Keratinocyte (primary cell): ENCODE measurements around the gene TMCC1. TPM values are rescaled to one million over a fixed set of nuclear protein-coding genes. Genes with fewer than 3 reads are reported as not detected.

ENCODE experiments used
- DNase-seq: peaks from one replicate; pipeline ENCODE4 v3.0.0-alpha.2; 2011; ENCODE audit warnings: low read depth, missing footprints, low spot score
- FAIRE-seq: peaks from 2 replicates; lab custom pipeline; 2011; peaks lifted over from hg19 to GRCh38; lab: Jason Lieb, UNC
- H2AFZ ChIP-seq: 2 replicates; pipeline ENCODE4 v1.6.0; 2012; ENCODE audit warnings: low read length, control low read depth, inconsistent platforms; ENCODE audit not compliant: control insufficient read depth
- H3K27ac ChIP-seq: 2 replicates; pipeline ENCODE4 v1.5.1; 2011; ENCODE audit warnings: low read length; ENCODE audit not compliant: control insufficient read depth, insufficient read depth
- H3K27me3 ChIP-seq: 3 replicates; pipeline ENCODE4 v1.6.0; 2011; ENCODE audit warnings: low read length; ENCODE audit not compliant: control insufficient read depth, insufficient read depth; ENCODE audit errors: extremely low read depth
- H3K36me3 ChIP-seq, 2 experiments: 2 replicates in 1 of 2; 3 replicates in 1 of 2; pipeline ENCODE4 v1.5.1; 2011; ENCODE audit warnings: low read length in 2 of 2, mild to moderate bottlenecking in 1 of 2; ENCODE audit not compliant: control insufficient read depth in 2 of 2, insufficient read depth in 2 of 2; ENCODE audit errors: extremely low read depth in 1 of 2
- H3K4me1 ChIP-seq: 3 replicates; pipeline ENCODE4 v1.5.1; 2011; ENCODE audit warnings: low read length; ENCODE audit not compliant: control insufficient read depth, insufficient read depth; ENCODE audit errors: extremely low read depth
- H3K4me2 ChIP-seq: 3 replicates; pipeline ENCODE4 v1.6.0; 2011; ENCODE audit warnings: low read depth, low read length; ENCODE audit not compliant: control insufficient read depth, insufficient read depth; ENCODE audit errors: extremely low read depth
- H3K4me3 ChIP-seq, 3 experiments: fragments of 200-600 bp in 1 of 3; sonication (generic) in 1 of 3; 2 replicates in 2 of 3; 3 replicates in 1 of 3; pipeline ENCODE4 v1.5.1; 2011 to 2016; ENCODE audit warnings: low read length in 3 of 3, mild to moderate bottlenecking in 3 of 3, control low read depth in 2 of 3, inconsistent platforms in 1 of 3, low read depth in 1 of 3, mixed read lengths in 1 of 3, mixed run types in 1 of 3, moderate library complexity in 1 of 3; ENCODE audit not compliant: control insufficient read depth in 2 of 3, insufficient read depth in 2 of 3; ENCODE audit errors: extremely low read depth in 1 of 3
- H3K79me2 ChIP-seq: 2 replicates; pipeline ENCODE4 v1.6.0; 2012; ENCODE audit warnings: low read length; ENCODE audit not compliant: control insufficient read depth, insufficient read depth
- H3K9ac ChIP-seq: 3 replicates; pipeline ENCODE4 v1.6.0; 2011; ENCODE audit warnings: low read length; ENCODE audit not compliant: control insufficient read depth, insufficient read depth; ENCODE audit errors: extremely low read depth
- H3K9me1 ChIP-seq: 3 replicates; pipeline ENCODE4 v1.6.0; 2011; ENCODE audit warnings: low read length; ENCODE audit not compliant: control insufficient read depth, insufficient read depth; ENCODE audit errors: extremely low read depth
- H3K9me3 ChIP-seq: 2 replicates; pipeline ENCODE4 v1.5.1; 2012; ENCODE audit warnings: low read depth, low read length; ENCODE audit not compliant: control insufficient read depth
- H4K20me1 ChIP-seq: 3 replicates; pipeline ENCODE4 v1.6.0; 2011; ENCODE audit warnings: low read length; ENCODE audit not compliant: control insufficient read depth, insufficient read depth; ENCODE audit errors: extremely low read depth
- CTCF ChIP-seq, 3 experiments: IDR thresholded peaks in 1 of 3; conservative IDR thresholded peaks in 1 of 3; optimal IDR thresholded peaks in 1 of 3; 2 replicates in 2 of 3; 3 replicates in 1 of 3; pipeline versions ENCODE3 to v1.5.1; 2011; ENCODE audit warnings: low read length in 3 of 3, mild to moderate bottlenecking in 3 of 3, moderate library complexity in 2 of 3, control low read depth in 1 of 3, inconsistent platforms in 1 of 3; ENCODE audit not compliant: insufficient read depth in 2 of 3; ENCODE audit errors: extremely low read depth in 1 of 3
- EZH2 ChIP-seq: IDR thresholded peaks from one replicate; pipeline ENCODE4 v1.6.1; 2012; ENCODE audit warnings: inconsistent platforms, mild to moderate bottlenecking, low read length, moderate library complexity
- dilution Hi-C: fragments of 300-500 bp; cut with MboI; formaldehyde crosslinking; loops from one replicate; pipeline ENCODE4 v1.7.0; 2020; ENCODE audit warnings: low sequenced_read_pairs; ENCODE audit not compliant: extremely low pct_ligation_motif_present
- polyA plus RNA-seq, 5 experiments: library from polyadenylated mRNA; depleted of rRNA in 3 of 5; stranded (reverse) in 3 of 5; stranded (forward) in 1 of 5; unstranded in 1 of 5; fragments of >200 nt; gene quantifications; 1 replicate in 1 of 5; 2 replicates in 3 of 5; 3 replicates in 1 of 5; pipeline versions ENCODE4 v1.2.1 to v1.2.3, GENCODE V29; 2011 to 2012; ENCODE audit warnings: missing spikeins in 2 of 5, low read depth in 1 of 5, low replicate concordance in 1 of 5

TMCC1 gene
- polyA plus RNA-seq, 1 donor (not counting 4 experiments of a cell fraction or from before 2014, with no cell fraction given) = 27.7 TPM

GRCh38 chr3:129602730-129603560 lies 290.6 kb downstream of the TMCC1 start:
- Histone ChIP-seq H3K9me3 (no peaks in the 10 kb centered on the region), H3K36me3 (no peaks in the 10 kb centered on the region), H3K9me1 (no peaks in the 10 kb centered on the region), H3K4me2 (no peak overlapping the region), H3K27ac (no peak overlapping the region), H4K20me1 (peaks cover 3% of the 10 kb centered on the region), H3K4me1 (no peaks in the 10 kb centered on the region), H3K79me2 (no peaks in the 10 kb centered on the region), H3K9ac (no peak overlapping the region), H2AFZ (no peak overlapping the region), H3K27me3 (peaks cover 43% of the 10 kb centered on the region), H3K4me3 (no peak overlapping the region)
- TF ChIP-seq EZH2 (no peak), CTCF (optimal IDR thresholded peaks at IDR 0.05 in 1 of 3, IDR thresholded peaks at IDR 0.05 in 1 of 3, conservative IDR thresholded peaks at IDR 0.05 in 1 of 3; ENCODE audit: extremely low read depth in 1 of 3, insufficient read depth in 2 of 3, low read length in 3 of 3) (no peak)
- FAIRE-seq = no peak
- DNase-seq = no peak
- dilution Hi-C loops = no loop called here

GRCh38 chr3:129602309-129602708 lies 291.2 kb downstream of the TMCC1 start:
- H3K9me1 ChIP-seq = no peaks in the 10 kb centered on the region
- DNase-seq = no peak
- peaks cover 37% of the 10 kb centered on the region for H3K27me3 ChIP-seq
- H3K79me2 ChIP-seq = no peaks in the 10 kb centered on the region
- peaks cover 3% of the 10 kb centered on the region for H4K20me1 ChIP-seq
- no peak for FAIRE-seq
- H3K27ac ChIP-seq = no peak overlapping the region
- no peak overlapping the region for H2AFZ ChIP-seq
- H3K4me2 ChIP-seq = no peak overlapping the region
- TF ChIP-seq CTCF (optimal IDR thresholded peaks at IDR 0.05 in 1 of 3, IDR thresholded peaks at IDR 0.05 in 1 of 3, conservative IDR thresholded peaks at IDR 0.05 in 1 of 3; ENCODE audit: extremely low read depth in 1 of 3, insufficient read depth in 2 of 3, low read length in 3 of 3) = no peak
- no peaks in the 10 kb centered on the region for H3K9me3 ChIP-seq
- H3K36me3 ChIP-seq = no peaks in the 10 kb centered on the region
- no peaks in the 10 kb centered on the region for H3K4me1 ChIP-seq
- no peak overlapping the region for H3K9ac ChIP-seq
- dilution Hi-C loops = no loop called here
- H3K4me3 ChIP-seq = no peak overlapping the region
